GM18861 (cell line): ENCODE measurements around the gene ZNF99.
"Not testable (repeated sequence)": the region's sequence is repeated elsewhere in the genome, so short reads cannot be mapped to it uniquely, and the experiment has no call there.

Experiments used
- ATAC-seq: cut with Tn5 transposase; IDR thresholded peaks from one replicate; pipeline ENCODE4 v1.9.1; 2021; ENCODE audit not compliant: unreplicated experiment

The ZNF99 gene

GRCh38 chr19:22783651-22784410, at the start of gene ZNF99:
Gene ZNF99 (minus strand): TSS chr19:22784151. CDS start chr19:22784016, 135 bp downstream.
- no peak for ATAC-seq

GRCh38 chr19:22832031-22832762, 48.2 kb upstream of the ZNF99 start, which contains the start of gene ZNF723:
Gene ZNF723 (plus strand): TSS chr19:22832291. CDS start chr19:22832380, 89 bp downstream.
- ATAC-seq = no peak

- no peak for ATAC-seq
Observed at GRCh38 chr19:22831211-22831610, 47.3 kb upstream of the ZNF99 start.

- ATAC-seq = no peak
Observed at GRCh38 chr19:22814124-22814523, 30.2 kb upstream of the ZNF99 start.

- no peak for ATAC-seq
Observed at GRCh38 chr19:22807061-22807835, 23.3 kb upstream of the ZNF99 start.

- no peak for ATAC-seq
Observed at GRCh38 chr19:22806418-22806817, 22.5 kb upstream of the ZNF99 start.

- ATAC-seq = no peak
Observed at GRCh38 chr19:22797040-22797439, 13.1 kb upstream of the ZNF99 start.

GRCh38 chr19:22792863-22793262, 8.9 kb upstream of the ZNF99 start:
- ATAC-seq = not testable (repeated sequence)

- ATAC-seq = no peak
Observed at GRCh38 chr19:22735911-22736645, 47.9 kb downstream of the ZNF99 start.

- ATAC-seq = no peak
Observed at GRCh38 chr19:22733691-22734090, 50.3 kb downstream of the ZNF99 start.

GRCh38 chr19:22728214-22728613, 55.7 kb downstream of the ZNF99 start:
- not testable (repeated sequence) for ATAC-seq

GRCh38 chr19:22721533-22721932, 62.4 kb downstream of the ZNF99 start:
- ATAC-seq = not testable (repeated sequence)

- ATAC-seq = no peak
Observed at GRCh38 chr19:22708983-22709382, 75.0 kb downstream of the ZNF99 start.

- not testable (repeated sequence) for ATAC-seq
Observed at GRCh38 chr19:22703096-22703495, 80.9 kb downstream of the ZNF99 start.

GRCh38 chr19:22702661-22703060, 81.3 kb downstream of the ZNF99 start:
- ATAC-seq = not testable (repeated sequence)
